ENCODE data around the gene OR10A5.

DNA sequence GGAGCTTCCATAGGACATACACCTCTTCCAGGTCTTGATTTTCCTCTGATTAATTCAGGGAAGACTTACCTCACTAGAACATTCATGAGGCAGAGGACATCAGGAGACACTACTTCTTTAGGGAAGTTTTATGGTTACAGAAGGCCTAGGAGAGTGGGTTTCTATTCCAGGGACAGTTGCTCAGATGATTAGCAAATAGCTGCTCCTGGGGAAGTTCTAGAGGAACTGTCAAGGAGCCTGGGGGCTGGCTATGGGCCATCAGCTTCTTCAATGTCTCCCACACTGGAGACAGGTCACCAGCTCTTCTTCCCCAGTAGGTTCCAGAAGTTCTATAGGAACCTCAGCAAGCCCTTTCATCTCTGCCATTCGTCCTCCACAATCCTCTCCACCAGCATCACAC lies 11.5 kb upstream of the OR10A5 start:
- TF ChIP-seq CTCF (IDR thresholded peaks at IDR 0.05) (no peak), EZH2 (IDR thresholded peaks at IDR 0.05) (no peak)

All from neural progenitor cell (in vitro differentiated cells).